KMS-11 (cell line): ENCODE data around the gene PLB1.

ENCODE experiments used
- H2AFZ ChIP-seq: fragments of 200-600 bp; sonication (generic); 2 replicates; pipeline ENCODE4 v1.6.1; 2016; ENCODE audit warnings: antibody characterized with exemption, mixed run types, low read depth
- H3K27ac ChIP-seq: fragments of 200-600 bp; sonication (generic); 2 replicates; pipeline ENCODE4 v1.6.1; 2016; ENCODE audit warnings: mild to moderate bottlenecking, mixed run types
- H3K27me3 ChIP-seq: fragments of 200-600 bp; sonication (generic); 2 replicates; pipeline ENCODE4 v1.6.1; 2017; ENCODE audit warnings: mild to moderate bottlenecking, low read depth, mixed run types, moderate library complexity; ENCODE audit not compliant: insufficient read depth
- H3K36me3 ChIP-seq: fragments of 200-600 bp; sonication (generic); 2 replicates; pipeline ENCODE4 v1.6.1; 2017; ENCODE audit warnings: mild to moderate bottlenecking, mixed run types; ENCODE audit not compliant: insufficient read depth
- H3K4me1 ChIP-seq: fragments of 200-600 bp; sonication (generic); 2 replicates; pipeline ENCODE4 v1.6.1; 2016; ENCODE audit warnings: mild to moderate bottlenecking, low read depth, mixed run types; ENCODE audit not compliant: poor library complexity, severe bottlenecking
- H3K4me2 ChIP-seq: fragments of 200-600 bp; sonication (generic); 2 replicates; pipeline ENCODE4 v1.7.0; 2016; ENCODE audit warnings: mild to moderate bottlenecking, mixed run types
- H3K4me3 ChIP-seq: fragments of 200-600 bp; sonication (generic); IDR thresholded peaks from 2 replicates; pipeline ENCODE4 v1.6.1; 2017; ENCODE audit warnings: low read depth, low read length, mixed read lengths; ENCODE audit not compliant: insufficient read depth
- H3K79me2 ChIP-seq: fragments of 200-600 bp; sonication (generic); 2 replicates; pipeline ENCODE4 v1.6.1; 2016; ENCODE audit warnings: low read depth, mixed run types; ENCODE audit not compliant: insufficient read depth
- H3K9ac ChIP-seq: fragments of 200-600 bp; sonication (generic); 2 replicates; pipeline ENCODE4 v1.6.1; 2016; ENCODE audit warnings: mild to moderate bottlenecking, mixed run types
- H4K20me1 ChIP-seq: fragments of 200-600 bp; sonication (generic); 2 replicates; pipeline ENCODE4 v1.6.1; 2016; ENCODE audit warnings: mild to moderate bottlenecking, mixed run types; ENCODE audit not compliant: insufficient read depth
- TF ChIP-seq, protein P1 (sequence below): fragments of 200-600 bp; sonication (generic); conservative IDR thresholded peaks from 2 replicates; pipeline ENCODE4 v1.6.1; 2017; ENCODE audit warnings: low read depth, mild to moderate bottlenecking, antibody characterized with exemption, low read length, moderate library complexity, mixed read lengths

The PLB1 gene

DNA sequence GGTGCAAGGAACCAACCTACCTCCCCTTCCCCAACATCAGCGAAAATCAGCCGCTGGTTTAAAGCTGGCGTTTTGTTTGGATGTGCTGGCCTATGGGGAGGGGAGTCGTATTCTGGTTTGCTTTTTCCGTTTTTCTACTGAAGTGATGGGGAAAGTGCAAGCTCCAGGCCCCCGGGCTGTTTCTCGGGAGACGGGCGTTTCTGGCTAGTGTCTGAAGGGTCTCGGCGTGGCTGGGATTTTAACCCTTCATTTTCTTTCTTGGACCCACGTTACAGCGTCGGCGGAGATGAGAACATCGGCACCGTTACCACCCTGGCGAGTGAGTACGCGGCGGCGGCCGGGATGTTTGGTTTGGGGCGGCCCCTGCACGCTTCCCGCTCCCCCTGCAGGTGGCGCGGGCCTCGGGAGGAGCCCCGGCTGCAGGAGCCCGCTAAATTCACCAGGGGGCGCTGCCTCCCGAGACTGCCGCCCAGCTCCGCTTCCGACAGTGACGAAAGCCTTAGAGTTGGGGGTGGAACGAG, 70.7 kb downstream of the PLB1 start:
- Histone ChIP-seq H3K4me3 (peak overlapping the region; percentile 17), H3K27ac (peak overlapping the region; percentile 58; the same call in 1 of the 2 replicates), H3K4me1 (no peaks in the 10 kb centered on the region), H3K79me2 (no peaks in the 10 kb centered on the region), H3K36me3 (no peaks in the 10 kb centered on the region), H3K9ac (peak overlapping the region; percentile 53; the same call in 1 of the 2 replicates), H2AFZ (peak overlapping the region; percentile 95), H4K20me1 (no peaks in the 10 kb centered on the region), H3K27me3 (no peaks in the 10 kb centered on the region), H3K4me2 (peak overlapping the region; percentile 88)
- TF ChIP-seq, protein P1, sequence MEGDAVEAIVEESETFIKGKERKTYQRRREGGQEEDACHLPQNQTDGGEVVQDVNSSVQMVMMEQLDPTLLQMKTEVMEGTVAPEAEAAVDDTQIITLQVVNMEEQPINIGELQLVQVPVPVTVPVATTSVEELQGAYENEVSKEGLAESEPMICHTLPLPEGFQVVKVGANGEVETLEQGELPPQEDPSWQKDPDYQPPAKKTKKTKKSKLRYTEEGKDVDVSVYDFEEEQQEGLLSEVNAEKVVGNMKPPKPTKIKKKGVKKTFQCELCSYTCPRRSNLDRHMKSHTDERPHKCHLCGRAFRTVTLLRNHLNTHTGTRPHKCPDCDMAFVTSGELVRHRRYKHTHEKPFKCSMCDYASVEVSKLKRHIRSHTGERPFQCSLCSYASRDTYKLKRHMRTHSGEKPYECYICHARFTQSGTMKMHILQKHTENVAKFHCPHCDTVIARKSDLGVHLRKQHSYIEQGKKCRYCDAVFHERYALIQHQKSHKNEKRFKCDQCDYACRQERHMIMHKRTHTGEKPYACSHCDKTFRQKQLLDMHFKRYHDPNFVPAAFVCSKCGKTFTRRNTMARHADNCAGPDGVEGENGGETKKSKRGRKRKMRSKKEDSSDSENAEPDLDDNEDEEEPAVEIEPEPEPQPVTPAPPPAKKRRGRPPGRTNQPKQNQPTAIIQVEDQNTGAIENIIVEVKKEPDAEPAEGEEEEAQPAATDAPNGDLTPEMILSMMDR: peak; percentile 88

DNA sequence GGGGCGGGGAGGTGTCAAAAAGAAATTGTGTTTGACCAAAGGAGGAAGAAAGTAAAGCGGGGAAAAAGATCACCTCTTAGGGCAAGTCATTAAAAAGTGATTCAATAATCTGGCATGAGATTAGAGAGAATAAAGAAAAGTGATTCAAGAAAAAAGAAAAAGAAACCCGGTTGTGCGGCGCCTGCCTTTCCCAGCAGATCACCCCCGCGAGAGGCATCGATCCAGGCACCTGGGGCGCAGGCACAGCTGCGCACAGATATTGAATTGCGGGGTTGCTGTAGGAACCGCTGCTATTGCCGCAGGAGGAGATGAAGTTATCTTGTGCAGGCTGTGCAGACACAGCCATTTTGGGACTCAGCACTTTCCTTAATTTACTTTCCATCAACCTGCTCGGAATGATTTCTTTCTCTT, 71.2 kb downstream of the PLB1 start:
- Histone ChIP-seq H3K79me2 (no peaks in the 10 kb centered on the region), H3K36me3 (no peaks in the 10 kb centered on the region), H3K4me1 (no peaks in the 10 kb centered on the region), H3K4me3 (peak overlapping the region; percentile 74), H3K27ac (peak overlapping the region; percentile 58), H4K20me1 (no peaks in the 10 kb centered on the region), H2AFZ (peak overlapping the region; percentile 95), H3K9ac (peak overlapping the region; percentile 53; the same call in 1 of the 2 replicates), H3K4me2 (peak overlapping the region; percentile 88; the same call in 1 of the 2 replicates), H3K27me3 (no peaks in the 10 kb centered on the region)
- TF ChIP-seq, protein P1: no peak

DNA sequence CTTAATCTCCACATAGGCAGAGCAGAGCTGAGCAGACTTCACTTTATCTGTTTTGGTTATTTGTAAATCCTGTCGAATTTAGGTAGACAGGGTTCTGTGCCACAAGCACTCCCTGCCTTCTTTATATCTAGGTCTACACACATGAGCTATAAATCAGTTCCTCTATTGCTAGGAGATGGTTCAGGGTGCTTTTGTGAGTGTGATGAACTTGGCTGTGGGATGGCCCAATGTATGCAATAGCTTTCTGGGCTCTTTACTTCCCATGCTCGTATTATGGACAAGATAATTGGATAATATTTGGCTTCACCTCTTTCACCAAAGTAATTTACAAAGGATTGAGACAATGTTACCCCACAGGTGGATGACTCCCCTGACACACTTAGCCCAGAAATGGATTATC, 72.2 kb downstream of the PLB1 start:
- Histone ChIP-seq H3K36me3 (no peaks in the 10 kb centered on the region), H3K27ac (no peak overlapping the region), H3K9ac (no peak overlapping the region), H4K20me1 (no peaks in the 10 kb centered on the region), H2AFZ (0 out of 2 replicates have a peak overlapping the region, but pooled peaks have one; percentile 95), H3K4me3 (no peak overlapping the region), H3K79me2 (no peaks in the 10 kb centered on the region), H3K27me3 (no peaks in the 10 kb centered on the region), H3K4me1 (no peaks in the 10 kb centered on the region), H3K4me2 (no peak overlapping the region)
- TF ChIP-seq, protein P1: no peak

DNA sequence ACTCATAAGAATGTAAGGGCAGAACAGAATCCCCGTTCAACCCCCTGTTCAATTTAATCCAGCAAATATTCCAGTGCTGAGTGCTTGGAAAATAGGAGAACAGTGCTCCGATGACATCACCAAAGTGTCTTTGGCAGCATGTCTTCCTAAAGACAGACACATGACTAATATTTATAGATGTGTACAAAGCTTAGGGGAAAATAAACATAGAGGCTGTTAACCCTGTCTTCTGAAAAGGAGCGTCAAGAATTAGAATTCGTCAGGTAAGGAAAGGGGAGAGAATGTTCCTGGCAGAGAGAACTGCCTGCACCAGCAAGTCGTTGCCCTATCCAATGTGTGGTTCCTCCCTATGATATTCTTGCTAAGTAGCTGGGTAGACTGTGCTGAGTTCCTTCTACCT, 72.7 kb downstream of the PLB1 start:
- Histone ChIP-seq H3K36me3 (no peaks in the 10 kb centered on the region), H3K27me3 (no peaks in the 10 kb centered on the region), H3K4me2 (no peak overlapping the region), H4K20me1 (no peaks in the 10 kb centered on the region), H3K4me3 (no peak overlapping the region), H3K4me1 (no peaks in the 10 kb centered on the region), H2AFZ (no peak overlapping the region), H3K9ac (no peak overlapping the region), H3K27ac (no peak overlapping the region), H3K79me2 (no peaks in the 10 kb centered on the region)
- TF ChIP-seq, protein P1: no peak
